Measurements from ENCODE around the gene CSMD2.

DNA sequence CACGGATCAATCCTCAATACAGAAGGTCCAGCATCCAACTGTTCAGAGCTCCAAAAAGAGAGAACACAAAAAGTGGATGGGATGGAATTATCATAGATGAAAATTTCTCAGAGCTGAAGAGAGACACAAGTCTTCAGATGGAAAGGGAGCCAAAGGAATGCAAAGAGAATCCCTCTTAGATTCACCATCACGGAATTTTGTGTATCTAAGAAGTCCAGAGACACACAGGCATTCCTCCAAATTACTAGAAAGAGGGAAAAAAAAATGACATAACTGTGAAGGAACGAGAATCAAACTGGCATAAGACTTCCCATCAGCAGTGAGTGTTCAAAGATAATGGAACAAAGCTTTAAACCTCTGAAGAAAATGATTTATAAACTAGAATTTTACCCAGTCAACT is 591.4 kb downstream of the CSMD2 start:
- TF ChIP-seq CHD2 (IDR thresholded peaks at IDR 0.05; ENCODE audit: low read length, partially characterized antibody) (no peak), POLR2AphosphoS5 (IDR thresholded peaks at IDR 0.05; ENCODE audit: low read depth, low read length) (no peak), EP300 (IDR thresholded peaks at IDR 0.05; ENCODE audit: borderline replicate concordance in 1 of 2, low read depth in 1 of 2, low read length in 1 of 2) (no peak)
